Measurements from ENCODE around the gene STARD3. TPM values are rescaled to one million over a fixed set of nuclear protein-coding genes. Genes with fewer than 3 reads are reported as not detected.
A peak's percentile ranks its signal among the peaks of the same experiment; 100 is the strongest.

STARD3 gene
- total RNA-seq, 4 donors from 2014 or later, result 51.7 to 156 (median 83.9) TPM

- 76% methylated on average over 8 of the region's 12 CpGs for WGBS
- TF ChIP-seq POLR2AphosphoS5 (IDR thresholded peaks at IDR 0.05) (no peak), EP300 (IDR thresholded peaks at IDR 0.05) (no peak), POLR2A (IDR thresholded peaks at IDR 0.05) (no peak)
- TF ChIP-seq, protein P1, sequence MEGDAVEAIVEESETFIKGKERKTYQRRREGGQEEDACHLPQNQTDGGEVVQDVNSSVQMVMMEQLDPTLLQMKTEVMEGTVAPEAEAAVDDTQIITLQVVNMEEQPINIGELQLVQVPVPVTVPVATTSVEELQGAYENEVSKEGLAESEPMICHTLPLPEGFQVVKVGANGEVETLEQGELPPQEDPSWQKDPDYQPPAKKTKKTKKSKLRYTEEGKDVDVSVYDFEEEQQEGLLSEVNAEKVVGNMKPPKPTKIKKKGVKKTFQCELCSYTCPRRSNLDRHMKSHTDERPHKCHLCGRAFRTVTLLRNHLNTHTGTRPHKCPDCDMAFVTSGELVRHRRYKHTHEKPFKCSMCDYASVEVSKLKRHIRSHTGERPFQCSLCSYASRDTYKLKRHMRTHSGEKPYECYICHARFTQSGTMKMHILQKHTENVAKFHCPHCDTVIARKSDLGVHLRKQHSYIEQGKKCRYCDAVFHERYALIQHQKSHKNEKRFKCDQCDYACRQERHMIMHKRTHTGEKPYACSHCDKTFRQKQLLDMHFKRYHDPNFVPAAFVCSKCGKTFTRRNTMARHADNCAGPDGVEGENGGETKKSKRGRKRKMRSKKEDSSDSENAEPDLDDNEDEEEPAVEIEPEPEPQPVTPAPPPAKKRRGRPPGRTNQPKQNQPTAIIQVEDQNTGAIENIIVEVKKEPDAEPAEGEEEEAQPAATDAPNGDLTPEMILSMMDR (IDR thresholded peaks at IDR 0.05), result no peak
- H3K27me3 ChIP-seq, result no peaks in the 10 kb centered on the region
- H3K9me3 ChIP-seq, result no peaks in the 10 kb centered on the region
- H3K4me1 ChIP-seq, result peaks cover 25% of the 10 kb centered on the region
- H3K36me3 ChIP-seq, result peaks cover 28% of the 10 kb centered on the region
- H3K27ac ChIP-seq, result peak overlapping the region; percentile 28
- H3K4me3 ChIP-seq, result no peak overlapping the region
- no peak for DNase-seq (ENCODE audit: low spot score in 2 of 2)
Measured at GRCh38 chr17:39653316-39653661, 16.3 kb downstream of the STARD3 start.

- Histone ChIP-seq H3K27me3 (no peaks in the 10 kb centered on the region), H3K9me3 (no peaks in the 10 kb centered on the region), H3K36me3 (peaks cover 32% of the 10 kb centered on the region), H3K27ac (no peak overlapping the region), H3K4me3 (no peak overlapping the region), H3K4me1 (peaks cover 25% of the 10 kb centered on the region)
- WGBS, result 68% methylated on average over 14 of the region's 14 CpGs
- TF ChIP-seq POLR2AphosphoS5 (IDR thresholded peaks at IDR 0.05) (no peak), EP300 (IDR thresholded peaks at IDR 0.05) (no peak), POLR2A (IDR thresholded peaks at IDR 0.05) (no peak)
- TF ChIP-seq, protein P1 (IDR thresholded peaks at IDR 0.05), result peak; percentile 61 to 79
- DNase-seq (ENCODE audit: low spot score in 2 of 2), result no peak
Measured at GRCh38 chr17:39653662-39654331, 16.9 kb downstream of the STARD3 start.

DNA sequence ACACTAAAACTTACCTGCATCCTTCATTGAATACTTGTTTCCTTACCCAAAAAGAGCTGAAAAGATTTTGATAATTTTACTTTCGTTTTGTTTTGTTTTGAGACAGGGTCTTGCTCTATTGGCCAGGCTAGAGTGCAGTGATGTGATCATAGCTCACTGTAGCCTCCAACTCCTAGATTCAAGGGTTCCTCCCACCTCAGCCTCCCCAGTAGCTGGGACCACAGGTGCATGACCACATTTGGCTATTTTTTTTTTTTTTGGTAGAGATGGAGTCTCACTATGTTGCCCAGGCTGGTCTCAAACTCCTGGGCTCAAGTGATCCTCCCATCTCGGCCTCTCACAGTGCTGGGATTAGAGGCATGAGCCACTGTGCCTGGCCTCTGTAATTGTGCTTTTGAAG, 18.2 kb downstream of the STARD3 start:
- no peak overlapping the region for H3K27ac ChIP-seq
- peaks cover 31% of the 10 kb centered on the region for H3K4me1 ChIP-seq
- whole genome bisulfite sequencing, result 98% methylated on average over 2 of the region's 2 CpGs

GRCh38 chr17:39658346-39658745, 21.4 kb downstream of the STARD3 start:
- H3K36me3 ChIP-seq, result peaks cover 66% of the 10 kb centered on the region
- DNase-seq (ENCODE audit: low spot score in 2 of 2), result no peak
- TF ChIP-seq POLR2AphosphoS5 (IDR thresholded peaks at IDR 0.05), result no peak
- TF ChIP-seq POLR2A (IDR thresholded peaks at IDR 0.05), result no peak
- TF ChIP-seq EP300 (IDR thresholded peaks at IDR 0.05), result no peak
- TF ChIP-seq, protein P1 (IDR thresholded peaks at IDR 0.05), result no peak
- 100% methylated on average over 1 of the region's 11 CpGs for WGBS
- H3K27ac ChIP-seq, result no peak overlapping the region
- H3K9me3 ChIP-seq, result no peaks in the 10 kb centered on the region
- H3K4me1 ChIP-seq, result peaks cover 36% of the 10 kb centered on the region
- no peaks in the 10 kb centered on the region for H3K27me3 ChIP-seq
- no peak overlapping the region for H3K4me3 ChIP-seq

More for the DNA sequence above, 18.2 kb downstream of the STARD3 start:
- DNase-seq (ENCODE audit: low spot score in 2 of 2), result no peak
- Histone ChIP-seq H3K9me3 (no peaks in the 10 kb centered on the region), H3K4me3 (no peak overlapping the region), H3K27me3 (no peaks in the 10 kb centered on the region), H3K36me3 (peaks cover 44% of the 10 kb centered on the region)
- TF ChIP-seq, protein P1 (IDR thresholded peaks at IDR 0.05), result no peak
- no peak for TF ChIP-seq POLR2A (IDR thresholded peaks at IDR 0.05)
- no peak for TF ChIP-seq POLR2AphosphoS5 (IDR thresholded peaks at IDR 0.05)
- no peak for TF ChIP-seq EP300 (IDR thresholded peaks at IDR 0.05)

DNA sequence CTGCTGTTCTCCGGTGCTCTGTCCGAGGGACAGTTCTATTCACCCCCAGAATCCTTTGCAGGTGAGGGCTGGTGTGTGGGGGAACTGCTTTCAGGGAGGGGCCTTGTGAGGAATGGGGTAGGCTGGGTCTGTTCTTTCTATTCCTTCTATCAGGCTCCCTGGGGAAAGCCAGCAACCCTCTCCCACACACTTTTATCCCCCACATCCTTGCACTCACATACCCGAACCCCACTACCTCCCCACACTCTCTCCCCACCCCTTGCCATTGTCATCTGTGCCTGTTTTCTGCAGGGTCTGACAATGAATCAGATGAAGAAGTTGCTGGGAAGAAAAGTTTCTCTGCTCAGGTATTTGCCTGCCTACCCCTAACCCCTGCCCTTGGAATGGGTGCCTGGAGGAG, 21.8 kb downstream of the STARD3 start:
- peaks cover 36% of the 10 kb centered on the region for H3K4me1 ChIP-seq
- no peak overlapping the region for H3K4me3 ChIP-seq
- H3K9me3 ChIP-seq, result no peaks in the 10 kb centered on the region
- H3K27me3 ChIP-seq, result no peaks in the 10 kb centered on the region
- WGBS, result 92% methylated on average over 3 of the region's 3 CpGs
- no peak for DNase-seq (ENCODE audit: low spot score in 2 of 2)
- H3K36me3 ChIP-seq, result peaks cover 66% of the 10 kb centered on the region
- TF ChIP-seq, protein P1 (IDR thresholded peaks at IDR 0.05), result no peak
- TF ChIP-seq EP300 (IDR thresholded peaks at IDR 0.05), result no peak
- TF ChIP-seq POLR2AphosphoS5 (IDR thresholded peaks at IDR 0.05), result no peak
- TF ChIP-seq POLR2A (IDR thresholded peaks at IDR 0.05), result no peak
- H3K27ac ChIP-seq, result no peak overlapping the region
